ACC112 (cell line): ENCODE data around the gene ANKS1B.

ENCODE experiments used
- H2AFZ ChIP-seq: fragments of 200-600 bp; sonication (generic); one replicate; pipeline ENCODE4 v1.6.0; 2017; ENCODE audit warnings: antibody characterized with exemption, low read length; ENCODE audit not compliant: unreplicated experiment
- H3K27ac ChIP-seq: fragments of 200-600 bp; sonication (generic); 2 replicates; pipeline ENCODE4 v1.5.1; 2014; ENCODE audit warnings: low read depth, mild to moderate bottlenecking, antibody characterized with exemption, low read length, moderate library complexity
- H3K27me3 ChIP-seq: fragments of 200-600 bp; sonication (generic); 2 replicates; pipeline ENCODE4 v1.6.1; 2014; ENCODE audit warnings: mild to moderate bottlenecking, antibody characterized with exemption, low read length, moderate library complexity, mixed read lengths; ENCODE audit not compliant: insufficient read depth
- H3K36me3 ChIP-seq: fragments of 200-600 bp; sonication (generic); 2 replicates; pipeline ENCODE4 v1.6.1; 2016; ENCODE audit warnings: mild to moderate bottlenecking, antibody characterized with exemption, low read length, moderate library complexity, mixed read lengths; ENCODE audit not compliant: insufficient read depth
- H3K4me1 ChIP-seq: fragments of 200-600 bp; sonication (generic); one replicate; pipeline ENCODE4 v1.6.1; 2016; ENCODE audit warnings: low read length, mixed read lengths; ENCODE audit not compliant: insufficient read depth, unreplicated experiment, control insufficient read depth
- H3K4me3 ChIP-seq: fragments of 200-600 bp; sonication (generic); 2 replicates; pipeline ENCODE4 v1.5.1; 2014; ENCODE audit warnings: mild to moderate bottlenecking, low read depth, low read length
- H3K79me2 ChIP-seq: fragments of 200-600 bp; sonication (generic); one replicate; pipeline ENCODE4 v1.6.0; 2016; ENCODE audit warnings: low read length; ENCODE audit not compliant: control insufficient read depth, unreplicated experiment, insufficient read depth

The ANKS1B gene

GRCh38 chr12:99765469-99766114 is 219.1 kb downstream of the ANKS1B start:
- Histone ChIP-seq H3K4me1 (no peaks in the 10 kb centered on the region), H2AFZ (no peak overlapping the region), H3K79me2 (no peaks in the 10 kb centered on the region), H3K27ac (no peak overlapping the region), H3K27me3 (no peaks in the 10 kb centered on the region), H3K36me3 (no peaks in the 10 kb centered on the region), H3K4me3 (no peak overlapping the region)

GRCh38 chr12:99759444-99759843 is 225.3 kb downstream of the ANKS1B start:
- Histone ChIP-seq H3K79me2 (no peaks in the 10 kb centered on the region), H3K27ac (no peak overlapping the region), H3K27me3 (no peaks in the 10 kb centered on the region), H2AFZ (no peak overlapping the region), H3K36me3 (no peaks in the 10 kb centered on the region), H3K4me3 (no peak overlapping the region), H3K4me1 (no peaks in the 10 kb centered on the region)

- no peaks in the 10 kb centered on the region for H3K27me3 ChIP-seq
- no peak overlapping the region for H2AFZ ChIP-seq
- no peaks in the 10 kb centered on the region for H3K36me3 ChIP-seq
- no peaks in the 10 kb centered on the region for H3K79me2 ChIP-seq
- H3K4me3 ChIP-seq: no peak overlapping the region
- H3K27ac ChIP-seq: no peak overlapping the region
- no peaks in the 10 kb centered on the region for H3K4me1 ChIP-seq
Observed at GRCh38 chr12:99758997-99759396, 225.7 kb downstream of the ANKS1B start.

GRCh38 chr12:99752740-99753139 is 232.0 kb downstream of the ANKS1B start:
- no peaks in the 10 kb centered on the region for H3K79me2 ChIP-seq
- no peak overlapping the region for H3K27ac ChIP-seq
- H2AFZ ChIP-seq: no peak overlapping the region
- H3K4me3 ChIP-seq: no peak overlapping the region
- no peaks in the 10 kb centered on the region for H3K36me3 ChIP-seq
- no peaks in the 10 kb centered on the region for H3K4me1 ChIP-seq
- no peaks in the 10 kb centered on the region for H3K27me3 ChIP-seq

GRCh38 chr12:99746538-99746937 is 238.2 kb downstream of the ANKS1B start:
- Histone ChIP-seq H3K27ac (no peak overlapping the region), H3K79me2 (no peaks in the 10 kb centered on the region), H3K4me1 (no peaks in the 10 kb centered on the region)

GRCh38 chr12:99745895-99746294 is 238.8 kb downstream of the ANKS1B start:
- H2AFZ ChIP-seq: no peak overlapping the region
- no peaks in the 10 kb centered on the region for H3K4me1 ChIP-seq
- H3K79me2 ChIP-seq: no peaks in the 10 kb centered on the region
- H3K36me3 ChIP-seq: no peaks in the 10 kb centered on the region
- no peaks in the 10 kb centered on the region for H3K27me3 ChIP-seq
- H3K27ac ChIP-seq: no peak overlapping the region
- no peak overlapping the region for H3K4me3 ChIP-seq

More at GRCh38 chr12:99746538-99746937, 238.2 kb downstream of the ANKS1B start:
- Histone ChIP-seq H2AFZ (no peak overlapping the region), H3K4me3 (no peak overlapping the region), H3K36me3 (no peaks in the 10 kb centered on the region), H3K27me3 (no peaks in the 10 kb centered on the region)

- no peak overlapping the region for H3K4me3 ChIP-seq
- H2AFZ ChIP-seq: no peak overlapping the region
- no peak overlapping the region for H3K27ac ChIP-seq
- H3K36me3 ChIP-seq: no peaks in the 10 kb centered on the region
- H3K4me1 ChIP-seq: no peaks in the 10 kb centered on the region
- no peaks in the 10 kb centered on the region for H3K79me2 ChIP-seq
- no peaks in the 10 kb centered on the region for H3K27me3 ChIP-seq
Observed at GRCh38 chr12:99745121-99745520, 239.6 kb downstream of the ANKS1B start.

GRCh38 chr12:99736760-99737269 is 247.9 kb downstream of the ANKS1B start:
- Histone ChIP-seq H2AFZ (no peak overlapping the region), H3K4me1 (no peaks in the 10 kb centered on the region), H3K27ac (no peak overlapping the region), H3K27me3 (no peaks in the 10 kb centered on the region), H3K36me3 (no peaks in the 10 kb centered on the region), H3K4me3 (no peak overlapping the region), H3K79me2 (no peaks in the 10 kb centered on the region)

- H3K27me3 ChIP-seq: no peaks in the 10 kb centered on the region
- no peaks in the 10 kb centered on the region for H3K4me1 ChIP-seq
- H3K27ac ChIP-seq: no peak overlapping the region
- H2AFZ ChIP-seq: no peak overlapping the region
- H3K79me2 ChIP-seq: no peaks in the 10 kb centered on the region
- H3K4me3 ChIP-seq: no peak overlapping the region
- no peaks in the 10 kb centered on the region for H3K36me3 ChIP-seq
Observed at GRCh38 chr12:99732131-99732530, 252.6 kb downstream of the ANKS1B start.

GRCh38 chr12:99722690-99723486 is 261.8 kb downstream of the ANKS1B start:
- Histone ChIP-seq H3K79me2 (no peaks in the 10 kb centered on the region), H3K4me3 (no peak overlapping the region), H3K27ac (no peak overlapping the region), H2AFZ (no peak overlapping the region), H3K4me1 (no peaks in the 10 kb centered on the region), H3K36me3 (no peaks in the 10 kb centered on the region), H3K27me3 (no peaks in the 10 kb centered on the region)
